Chondrocyte (in vitro differentiated cells): ENCODE results near the gene GAL. TPM values are rescaled to one million over a fixed set of nuclear protein-coding genes. Genes with fewer than 3 reads are reported as not detected.
"Not testable (repeated sequence)": the region's sequence is repeated elsewhere in the genome, so short reads cannot be mapped to it uniquely, and the experiment has no call there.

ENCODE experiments used
- DNase-seq: peaks from one replicate; pipeline ENCODE4 v3.0.0; 2021; ENCODE audit warnings: mixed read lengths, low spot score
- H3K27ac Mint-ChIP-seq: one replicate; pipeline ENCODE4 v1.8.0; 2021; ENCODE audit warnings: mild to moderate bottlenecking, moderate library complexity, mixed read lengths; ENCODE audit not compliant: unreplicated experiment
- H3K27me3 Mint-ChIP-seq: 2 replicates; pipeline ENCODE4 v1.8.0; 2021; ENCODE audit warnings: low read depth, mixed read lengths
- H3K36me3 Mint-ChIP-seq: 2 replicates; pipeline ENCODE4 v1.8.0; 2021; ENCODE audit warnings: low read depth, mixed read lengths
- H3K4me1 Mint-ChIP-seq: 2 replicates; pipeline ENCODE4 v1.8.0; 2021; ENCODE audit warnings: low read depth, mild to moderate bottlenecking, mixed read lengths
- H3K4me3 Mint-ChIP-seq: one replicate; pipeline ENCODE4 v1.8.0; 2021; ENCODE audit warnings: mild to moderate bottlenecking, moderate library complexity, mixed read lengths; ENCODE audit not compliant: unreplicated experiment
- H3K9me3 Mint-ChIP-seq: 2 replicates; pipeline ENCODE4 v1.8.0; 2021; ENCODE audit warnings: low read depth, mixed read lengths
- long read RNA-seq: library from polyadenylated mRNA; stranded (forward); transcript quantifications from one replicate; pipeline ENCODE4 v2.0.0, GENCODE V29; 2021
- total RNA-seq: library from RNA; stranded (reverse); gene quantifications from 3 replicates; pipeline ENCODE4 v1.2.1, GENCODE V29; 2021
- TF ChIP-seq, protein P1 (sequence below): fragments of 200-600 bp; sonication (generic); IDR thresholded peaks from 2 replicates; pipeline ENCODE4 v1.5.0; 2021; ENCODE audit warnings: antibody characterized with exemption, mild to moderate bottlenecking, moderate library complexity

GAL gene, protein sequence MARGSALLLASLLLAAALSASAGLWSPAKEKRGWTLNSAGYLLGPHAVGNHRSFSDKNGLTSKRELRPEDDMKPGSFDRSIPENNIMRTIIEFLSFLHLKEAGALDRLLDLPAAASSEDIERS
- total RNA-seq: 0.74 to 1.9 TPM (median 0.90 TPM) in 3 replicates
- long read RNA-seq, transcript GAL-201 (6 exons, 818 nt): major isoform, 5 of 5 reads
- long read RNA-seq, partial matches to known transcripts: 0 of 5 reads
- long read RNA-seq, other reads (novel, unspliced or antisense): 0 of 5 reads

DNA sequence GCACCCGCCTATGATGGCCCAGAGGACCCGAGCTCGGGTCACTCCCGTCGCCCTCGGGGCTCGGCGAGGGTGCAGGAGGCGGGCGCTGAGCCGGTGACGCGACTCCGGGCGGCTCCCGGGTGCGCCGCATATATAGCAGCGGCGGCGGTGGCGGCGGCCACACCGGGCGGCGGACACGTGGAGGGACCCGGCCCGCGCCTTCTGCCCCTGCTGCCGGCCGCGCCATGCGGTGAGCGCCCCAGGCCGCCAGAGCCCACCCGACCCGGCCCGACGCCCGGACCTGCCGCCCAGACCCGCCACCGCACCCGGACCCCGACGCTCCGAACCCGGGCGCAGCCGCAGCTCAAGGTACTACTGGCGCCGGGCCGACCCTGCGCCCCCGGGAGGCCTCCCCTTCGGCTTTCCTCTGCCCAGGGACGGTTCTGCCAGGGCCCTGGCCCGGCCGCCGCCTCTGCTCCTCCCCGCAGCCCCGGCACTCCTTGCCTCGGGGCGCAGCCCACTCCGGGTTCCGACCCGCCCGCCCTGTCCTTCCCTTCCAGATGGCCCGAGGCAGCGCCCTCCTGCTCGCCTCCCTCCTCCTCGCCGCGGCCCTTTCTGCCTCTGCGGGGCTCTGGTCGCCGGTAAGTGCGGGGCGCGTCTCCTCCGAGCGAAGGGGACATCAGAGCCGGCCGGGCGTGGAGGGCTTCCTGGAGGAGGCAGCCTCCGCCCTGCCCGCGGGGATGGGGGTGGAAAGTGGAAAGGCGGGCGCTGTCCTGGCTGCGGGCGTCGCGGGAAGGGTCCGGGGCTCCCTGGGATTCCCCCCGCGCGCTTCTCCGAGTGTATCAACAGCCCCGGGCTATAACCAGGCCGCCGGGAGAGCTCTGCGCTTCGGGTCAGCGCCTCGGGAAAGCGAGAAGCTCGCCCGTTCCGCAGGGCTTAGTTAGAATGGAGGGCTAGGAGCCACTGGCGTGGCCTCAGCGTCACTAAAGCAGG, at the start of gene GAL:
Gene GAL, plus strand, starts transcription at position 160 of the 972 bp plus-strand sequence. Its CDS starts 380 bp downstream, at position 540.
- H3K4me1 Mint-ChIP-seq: peaks cover 7% of the 10 kb centered on the region
- H3K9me3 Mint-ChIP-seq: no peaks in the 10 kb centered on the region
- TF ChIP-seq, protein P1, sequence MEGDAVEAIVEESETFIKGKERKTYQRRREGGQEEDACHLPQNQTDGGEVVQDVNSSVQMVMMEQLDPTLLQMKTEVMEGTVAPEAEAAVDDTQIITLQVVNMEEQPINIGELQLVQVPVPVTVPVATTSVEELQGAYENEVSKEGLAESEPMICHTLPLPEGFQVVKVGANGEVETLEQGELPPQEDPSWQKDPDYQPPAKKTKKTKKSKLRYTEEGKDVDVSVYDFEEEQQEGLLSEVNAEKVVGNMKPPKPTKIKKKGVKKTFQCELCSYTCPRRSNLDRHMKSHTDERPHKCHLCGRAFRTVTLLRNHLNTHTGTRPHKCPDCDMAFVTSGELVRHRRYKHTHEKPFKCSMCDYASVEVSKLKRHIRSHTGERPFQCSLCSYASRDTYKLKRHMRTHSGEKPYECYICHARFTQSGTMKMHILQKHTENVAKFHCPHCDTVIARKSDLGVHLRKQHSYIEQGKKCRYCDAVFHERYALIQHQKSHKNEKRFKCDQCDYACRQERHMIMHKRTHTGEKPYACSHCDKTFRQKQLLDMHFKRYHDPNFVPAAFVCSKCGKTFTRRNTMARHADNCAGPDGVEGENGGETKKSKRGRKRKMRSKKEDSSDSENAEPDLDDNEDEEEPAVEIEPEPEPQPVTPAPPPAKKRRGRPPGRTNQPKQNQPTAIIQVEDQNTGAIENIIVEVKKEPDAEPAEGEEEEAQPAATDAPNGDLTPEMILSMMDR: no peak
- H3K4me3 Mint-ChIP-seq: peak within 1 kb of the TSS; percentile 33
- DNase-seq: no peak
- no peak within 1 kb of the TSS for H3K27ac Mint-ChIP-seq
- peaks cover 50% of the 10 kb centered on the region for H3K27me3 Mint-ChIP-seq
- H3K36me3 Mint-ChIP-seq: peaks cover 3% of the 10 kb centered on the region

DNA sequence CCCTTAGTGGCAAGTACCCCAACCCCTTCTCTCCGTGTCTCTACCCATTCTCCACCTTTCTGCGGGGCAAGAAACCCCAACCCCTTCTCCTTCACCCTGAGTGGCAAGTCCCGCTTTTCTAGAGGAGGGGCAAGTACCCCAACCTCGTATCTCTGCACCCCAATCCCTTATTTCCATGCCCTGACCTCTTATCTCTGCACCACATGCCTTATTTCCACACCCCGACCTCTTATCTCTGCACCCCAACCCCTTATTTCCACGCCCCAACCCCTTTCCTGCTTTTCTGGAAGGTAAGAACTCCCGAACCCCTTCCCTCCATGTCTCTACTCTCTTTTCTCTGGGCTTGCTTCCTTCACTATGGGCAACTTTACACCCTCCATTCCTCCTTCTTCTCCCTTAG, 49.7 kb upstream of the GAL start:
- H3K4me1 Mint-ChIP-seq, H3K27ac Mint-ChIP-seq, DNase-seq, H3K4me3 Mint-ChIP-seq, H3K9me3 Mint-ChIP-seq, H3K36me3 Mint-ChIP-seq: not testable (repeated sequence)
- peaks cover 18% of the 10 kb centered on the region for H3K27me3 Mint-ChIP-seq

DNA sequence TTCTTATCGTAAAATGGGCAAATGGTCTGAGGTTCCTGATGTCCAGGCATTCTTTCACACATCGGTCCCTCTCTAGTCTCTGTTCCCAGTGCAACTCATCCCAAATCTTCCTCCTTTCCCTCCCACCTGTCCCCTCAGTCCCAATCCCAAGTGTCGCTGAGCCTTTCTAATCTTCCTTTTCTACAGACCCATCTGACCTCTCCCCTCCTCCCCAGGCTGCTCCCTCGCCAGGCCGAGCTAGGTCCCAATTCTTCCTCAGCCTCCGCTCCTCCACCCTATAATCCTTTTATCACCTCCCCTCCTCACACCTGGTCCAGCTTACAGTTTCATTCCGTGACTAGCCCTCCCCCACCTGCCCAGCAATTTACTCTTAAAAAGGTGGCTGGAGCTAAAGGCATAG, 49.2 kb upstream of the GAL start:
- not testable (repeated sequence) for H3K27ac Mint-ChIP-seq, H3K4me1 Mint-ChIP-seq, H3K9me3 Mint-ChIP-seq, H3K4me3 Mint-ChIP-seq, H3K36me3 Mint-ChIP-seq, DNase-seq
- H3K27me3 Mint-ChIP-seq: peaks cover 18% of the 10 kb centered on the region

DNA sequence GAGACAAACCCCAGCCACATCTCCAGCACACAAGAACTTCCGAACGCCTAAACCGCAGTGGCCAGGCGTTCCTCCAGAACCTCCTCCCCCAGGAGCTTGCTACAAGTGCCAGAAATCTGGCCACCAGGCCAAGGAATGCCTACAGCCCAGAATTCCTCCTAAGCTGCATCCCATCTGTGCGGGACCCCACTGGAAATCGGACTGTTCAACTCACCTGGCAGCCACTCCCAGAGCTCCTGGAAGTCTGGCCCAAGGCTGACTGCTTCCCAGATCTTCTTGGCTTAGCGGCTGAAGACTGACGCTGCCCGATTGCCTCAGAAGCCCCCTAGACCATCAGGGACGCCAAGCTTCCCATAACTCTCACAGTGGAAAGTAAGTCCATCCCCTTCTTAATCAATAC, 48.5 kb upstream of the GAL start:
- H3K9me3 Mint-ChIP-seq, H3K27ac Mint-ChIP-seq, H3K4me1 Mint-ChIP-seq, H3K36me3 Mint-ChIP-seq, H3K4me3 Mint-ChIP-seq, DNase-seq: not testable (repeated sequence)
- peaks cover 20% of the 10 kb centered on the region for H3K27me3 Mint-ChIP-seq

DNA sequence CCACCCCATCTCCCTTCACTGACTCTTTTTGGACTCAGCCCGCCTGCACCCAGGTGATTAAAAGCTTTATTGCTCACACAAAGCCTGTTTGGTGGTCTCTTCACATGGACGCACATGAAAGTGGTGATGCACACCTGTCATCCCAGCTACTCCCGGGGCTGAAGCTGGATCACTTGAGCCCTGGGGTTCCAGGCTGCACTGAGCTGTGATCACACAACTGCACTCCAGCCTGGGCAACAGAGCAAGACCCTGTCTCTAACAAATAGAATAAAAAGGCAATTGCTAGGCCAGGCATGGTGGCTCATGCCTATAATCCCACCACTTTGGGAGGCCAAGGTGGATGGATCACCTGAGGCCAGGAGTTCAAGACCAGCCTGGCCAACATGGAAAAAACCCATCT, 45.0 kb upstream of the GAL start:
- H3K4me1 Mint-ChIP-seq, H3K27ac Mint-ChIP-seq, DNase-seq, H3K9me3 Mint-ChIP-seq, H3K36me3 Mint-ChIP-seq, H3K4me3 Mint-ChIP-seq: not testable (repeated sequence)
- H3K27me3 Mint-ChIP-seq: peaks cover 34% of the 10 kb centered on the region

DNA sequence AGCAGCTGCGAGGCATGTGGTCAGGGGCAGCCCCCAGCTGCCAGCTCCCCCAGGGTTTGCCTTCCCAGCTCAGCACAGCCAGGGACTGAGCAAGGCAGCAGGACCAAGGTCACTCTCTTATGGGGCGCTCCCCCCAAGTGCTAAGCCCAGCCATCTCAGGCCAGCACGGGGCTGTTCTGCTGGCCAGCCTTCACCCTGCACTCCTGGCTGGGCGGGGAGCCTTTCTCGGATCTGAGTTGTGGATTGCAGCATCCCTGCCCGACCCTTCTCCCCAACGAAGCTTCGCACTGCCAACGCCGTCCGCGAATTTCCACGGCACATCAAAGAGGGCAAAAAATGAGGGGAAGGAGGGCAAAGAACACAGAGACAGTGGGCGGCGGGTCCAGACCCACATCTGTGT, 42.5 kb upstream of the GAL start:
- H3K27ac Mint-ChIP-seq: no peak overlapping the region
- DNase-seq: no peak

DNA sequence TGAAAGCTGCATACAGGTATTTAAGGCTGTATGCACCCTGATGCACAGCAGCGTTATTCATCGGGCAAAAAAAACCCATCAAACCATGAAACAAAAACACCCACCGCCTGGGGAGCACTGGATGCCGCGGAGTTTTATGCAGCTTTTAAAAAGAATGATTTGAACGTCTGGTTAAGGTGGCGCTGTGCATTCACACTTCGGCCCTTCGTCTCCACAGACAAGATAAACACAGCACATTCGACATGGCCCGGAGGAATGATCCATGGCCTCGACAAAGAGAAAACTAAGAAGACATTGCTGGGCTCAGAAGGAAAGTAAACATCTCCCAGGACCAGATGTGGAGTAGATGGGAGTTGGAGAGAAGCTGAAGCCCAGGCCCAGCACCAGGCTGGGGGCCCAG, 40.8 kb upstream of the GAL start:
- Mint-ChIP-seq H3K4me3 (no peak overlapping the region), H3K9me3 (peaks cover 18% of the 10 kb centered on the region), H3K36me3 (peaks cover 10% of the 10 kb centered on the region), H3K27ac (no peak overlapping the region), H3K4me1 (no peaks in the 10 kb centered on the region), H3K27me3 (peaks cover 29% of the 10 kb centered on the region)
- DNase-seq: no peak
- TF ChIP-seq, protein P1: peak; percentile 53

More for the DNA sequence above, 42.5 kb upstream of the GAL start:
- peaks cover 10% of the 10 kb centered on the region for H3K9me3 Mint-ChIP-seq
- H3K27me3 Mint-ChIP-seq: peaks cover 28% of the 10 kb centered on the region
- TF ChIP-seq, protein P1: no peak
- no peaks in the 10 kb centered on the region for H3K4me1 Mint-ChIP-seq
- no peak overlapping the region for H3K4me3 Mint-ChIP-seq
- peaks cover 5% of the 10 kb centered on the region for H3K36me3 Mint-ChIP-seq
